HTERT RPE-1 (cell line): Measurements from ENCODE around the gene EGFLAM.

ENCODE experiments used
- in situ Hi-C: fragments of 300-500 bp; cut with MboI; formaldehyde crosslinking; loops from 4 replicates; pipeline ENCODE4 v1.14.3; 2020; ENCODE audit warnings: low sequenced_read_pairs

Gene EGFLAM

GRCh38 chr5:38371596-38371995 is 113.2 kb downstream of the EGFLAM start:
- in situ Hi-C loops = no loop called here

- in situ Hi-C loops = no loop called here
These were observed 115.4 kb downstream of the EGFLAM start for GRCh38 chr5:38373743-38374142.

GRCh38 chr5:38375423-38375822 is 117.1 kb downstream of the EGFLAM start:
- in situ Hi-C loops = no loop called here

GRCh38 chr5:38376404-38376803 is 118.0 kb downstream of the EGFLAM start:
- in situ Hi-C loops = no loop called here

GRCh38 chr5:38378579-38378978 is 120.2 kb downstream of the EGFLAM start:
- in situ Hi-C loops = no loop called here

- in situ Hi-C loops = no loop called here
These were observed 121.1 kb downstream of the EGFLAM start for GRCh38 chr5:38379350-38379937.

GRCh38 chr5:38380537-38380936 is 122.2 kb downstream of the EGFLAM start:
- in situ Hi-C loops = no loop called here

- in situ Hi-C loops = no loop called here
These were observed 123.0 kb downstream of the EGFLAM start for GRCh38 chr5:38381361-38381760.

- in situ Hi-C loops = no loop called here
These were observed 124.5 kb downstream of the EGFLAM start for GRCh38 chr5:38382898-38383297.

GRCh38 chr5:38383701-38384100 is 125.3 kb downstream of the EGFLAM start:
- in situ Hi-C loops = no loop called here

- in situ Hi-C loops = no loop called here
These were observed 126.0 kb downstream of the EGFLAM start for GRCh38 chr5:38384396-38384795.

GRCh38 chr5:38387161-38387560 is 128.8 kb downstream of the EGFLAM start:
- in situ Hi-C loops = no loop called here

- in situ Hi-C loops = no loop called here
These were observed 135.3 kb downstream of the EGFLAM start for GRCh38 chr5:38393636-38394035.

GRCh38 chr5:38396766-38397165 is 138.4 kb downstream of the EGFLAM start:
- in situ Hi-C loops = no loop called here

- in situ Hi-C loops = no loop called here
These were observed 142.0 kb downstream of the EGFLAM start for GRCh38 chr5:38400365-38400764.

GRCh38 chr5:38401145-38401544 is 142.8 kb downstream of the EGFLAM start:
- in situ Hi-C loops = no loop called here

GRCh38 chr5:38403406-38403805 is 145.0 kb downstream of the EGFLAM start:
- in situ Hi-C loops = no loop called here

GRCh38 chr5:38403877-38404635 is 145.7 kb downstream of the EGFLAM start:
- in situ Hi-C loops = no loop called here

- in situ Hi-C loops = no loop called here
These were observed 146.4 kb downstream of the EGFLAM start for GRCh38 chr5:38404667-38405276.

GRCh38 chr5:38408446-38409198 is 150.3 kb downstream of the EGFLAM start:
- in situ Hi-C loops = no loop called here

- in situ Hi-C loops = no loop called here
These were observed 152.1 kb downstream of the EGFLAM start for GRCh38 chr5:38410304-38410990.
